ENCODE measurements around the gene RPL31.

DNA sequence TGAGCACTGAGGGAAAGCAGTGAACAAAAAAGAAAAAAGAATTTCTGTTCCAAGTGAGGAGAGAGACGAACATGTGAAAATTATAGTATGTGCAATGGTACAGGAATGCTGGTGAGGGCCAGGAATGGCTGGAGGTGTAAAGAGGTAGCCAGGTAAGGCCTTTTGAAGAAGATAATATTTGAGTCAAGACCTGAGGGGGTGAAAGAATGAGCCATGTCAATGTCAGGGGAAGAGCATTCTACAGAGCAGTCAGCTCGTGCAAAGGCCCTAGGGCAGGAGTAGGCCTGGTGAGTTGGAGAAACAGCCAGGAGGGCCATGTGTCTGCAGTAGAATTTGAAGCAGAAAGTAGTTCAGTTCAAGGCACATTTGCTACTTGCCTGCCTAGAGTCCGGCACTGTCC lies 12.4 kb upstream of the RPL31 start:
- no peak for TF ChIP-seq CTCF (IDR thresholded peaks at IDR 0.05)
- no peak for TF ChIP-seq POLR2A (IDR thresholded peaks at IDR 0.05)
